Medulla oblongata (tissue), 1 donor: ENCODE results near the gene ZNF318.
"Not testable (repeated sequence)": the region's sequence is repeated elsewhere in the genome, so short reads cannot be mapped to it uniquely, and the experiment has no call there.

Experiments used
- DNase-seq: peaks from one replicate; pipeline ENCODE4 v3.0.0-alpha.2; 2015; ENCODE audit errors: extremely low spot score

The ZNF318 gene

DNA sequence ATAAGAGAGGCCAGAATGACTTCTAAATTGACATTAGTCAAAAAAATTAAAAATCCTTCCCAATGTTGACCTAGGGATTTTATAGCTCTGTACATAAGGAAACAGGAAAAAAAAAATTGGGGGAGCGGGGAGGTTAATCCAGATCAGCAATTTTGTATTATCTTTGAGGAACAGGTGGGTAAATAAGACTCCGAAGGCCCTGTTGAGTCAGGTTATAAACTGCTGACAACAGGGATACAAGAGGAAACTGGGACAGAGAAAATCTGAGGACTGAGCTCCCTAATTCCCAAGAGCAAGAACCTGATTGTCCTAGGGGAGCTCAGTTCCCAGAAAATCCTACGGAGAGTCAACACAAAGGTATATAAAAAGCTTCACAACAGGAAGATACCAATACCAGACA, 34.0 kb downstream of the ZNF318 start:
- DNase-seq, result no peak

DNA sequence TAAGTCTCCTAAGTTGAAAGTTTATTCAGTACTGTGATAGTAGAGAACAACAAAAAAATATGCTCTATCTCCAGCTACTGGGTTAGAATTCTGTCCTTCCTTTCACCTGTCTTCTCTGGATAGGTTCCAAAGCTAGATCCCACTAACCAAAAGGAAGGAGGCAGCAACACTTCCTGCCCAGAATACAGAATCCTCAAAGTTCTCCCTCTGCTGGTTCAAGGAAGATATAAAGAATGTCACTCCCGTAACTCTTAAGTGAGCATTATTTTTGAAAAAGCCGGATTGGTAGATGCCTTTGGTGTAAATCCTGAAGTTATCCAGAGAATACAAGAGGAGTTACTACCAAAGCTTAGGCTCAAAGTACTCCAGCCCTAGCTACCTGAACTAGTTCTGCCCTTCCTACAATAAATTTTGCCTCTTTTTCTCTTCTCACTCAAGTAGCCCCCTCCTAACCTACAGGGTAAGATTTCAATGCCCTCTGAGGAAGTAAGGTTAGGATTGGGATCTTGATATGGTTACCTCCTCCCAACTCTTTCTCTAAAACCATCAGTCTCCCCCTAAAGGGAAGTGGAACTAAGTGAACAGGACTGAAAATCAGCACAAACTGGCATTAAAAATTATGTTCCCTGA, 34.9 kb downstream of the ZNF318 start:
- DNase-seq, result peak; percentile 43

DNA sequence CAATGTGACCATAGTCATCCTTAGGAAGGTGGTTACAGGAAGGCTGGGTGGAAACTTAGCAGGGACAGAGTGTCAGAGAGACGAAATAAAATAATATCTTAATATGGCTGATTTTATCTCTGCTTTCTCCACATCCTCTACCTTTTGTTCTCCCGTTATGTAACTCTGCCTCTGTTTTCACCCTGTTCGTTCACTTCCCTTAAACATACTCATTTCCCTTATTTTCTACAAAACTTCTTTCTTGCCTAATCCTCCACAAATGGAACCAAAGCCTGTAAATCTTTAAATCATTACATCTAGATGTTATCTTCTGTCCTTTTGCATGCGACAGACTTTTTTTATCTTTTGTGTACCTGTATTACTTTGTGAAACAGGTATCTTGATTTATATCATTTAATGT, 37.6 kb downstream of the ZNF318 start:
- no peak for DNase-seq

DNA sequence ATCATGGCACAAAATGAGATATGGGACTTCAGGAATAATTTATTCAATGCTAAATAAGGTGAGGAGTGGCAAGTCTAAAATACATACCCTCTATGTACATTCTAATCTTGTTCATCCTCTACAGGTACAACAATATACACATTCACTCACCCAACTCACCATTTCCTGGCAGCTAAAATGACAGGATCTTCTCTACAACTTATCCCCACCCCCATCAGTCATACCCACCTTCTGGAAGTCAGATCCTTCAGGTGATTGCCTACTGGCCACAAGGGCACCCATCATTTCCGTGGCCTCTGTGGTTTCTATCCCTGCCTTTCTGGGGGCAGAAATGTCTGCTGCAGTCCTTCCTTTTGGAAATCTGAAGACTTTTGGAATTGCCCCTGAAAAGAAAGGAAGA, 38.0 kb downstream of the ZNF318 start:
- no peak for DNase-seq

DNA sequence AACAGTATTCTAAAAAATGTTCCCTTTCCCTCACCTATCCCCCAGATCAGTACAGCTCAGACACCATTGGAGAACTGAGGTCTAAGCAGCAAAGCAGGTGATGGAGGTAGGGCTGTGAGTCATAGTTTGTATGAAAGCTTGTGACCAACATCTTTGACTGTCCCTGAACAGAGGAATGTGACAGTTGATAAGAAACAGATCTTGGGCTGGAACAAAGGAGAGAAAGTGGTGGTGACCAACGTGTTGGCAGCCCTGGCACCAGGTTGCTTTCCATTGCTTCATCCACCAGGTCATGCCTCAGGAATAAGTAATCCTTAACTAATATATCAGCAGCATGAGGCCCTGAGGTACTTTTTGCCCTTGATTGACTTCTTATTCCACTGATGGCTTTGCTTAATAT, 40.9 kb downstream of the ZNF318 start:
- no peak for DNase-seq

DNA sequence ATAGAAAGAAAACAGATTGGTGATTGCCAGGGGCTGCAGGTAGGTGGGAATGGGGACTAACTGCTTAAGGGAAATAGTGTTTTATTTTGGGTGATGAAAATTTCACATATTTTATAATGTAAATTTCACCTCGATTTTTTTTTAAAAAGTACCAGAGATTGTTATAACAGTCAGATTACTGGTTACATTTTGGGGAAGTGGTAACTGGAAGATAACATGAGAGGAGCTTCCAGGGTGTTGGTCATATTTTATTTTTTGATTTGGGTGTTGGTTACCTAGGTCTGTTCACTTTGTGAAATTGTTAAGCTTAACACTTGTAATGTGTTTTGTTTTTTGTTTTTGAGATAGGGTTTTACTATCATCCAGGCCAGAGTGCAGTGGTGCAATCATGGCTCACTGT, 43.6 kb downstream of the ZNF318 start:
- DNase-seq, result no peak

DNA sequence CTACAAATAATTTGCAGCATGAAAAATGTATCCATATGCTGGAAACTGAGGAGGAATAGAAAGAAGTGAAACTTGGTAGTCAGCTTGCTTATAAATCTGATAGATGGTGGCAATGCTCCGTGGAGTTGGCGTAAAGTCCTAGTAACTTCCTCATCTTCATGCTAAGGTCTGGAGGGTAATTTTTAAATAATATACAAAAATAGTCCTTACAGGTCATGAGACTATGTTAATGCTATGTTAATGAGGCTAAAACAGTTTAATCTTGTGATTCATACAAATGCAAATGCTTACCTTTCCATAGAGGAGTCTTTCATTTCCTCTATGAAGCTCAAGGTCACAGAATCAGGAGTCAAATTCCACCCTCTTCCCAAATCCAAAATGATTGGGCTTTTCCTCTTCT, 51.4 kb downstream of the ZNF318 start:
- no peak for DNase-seq

DNA sequence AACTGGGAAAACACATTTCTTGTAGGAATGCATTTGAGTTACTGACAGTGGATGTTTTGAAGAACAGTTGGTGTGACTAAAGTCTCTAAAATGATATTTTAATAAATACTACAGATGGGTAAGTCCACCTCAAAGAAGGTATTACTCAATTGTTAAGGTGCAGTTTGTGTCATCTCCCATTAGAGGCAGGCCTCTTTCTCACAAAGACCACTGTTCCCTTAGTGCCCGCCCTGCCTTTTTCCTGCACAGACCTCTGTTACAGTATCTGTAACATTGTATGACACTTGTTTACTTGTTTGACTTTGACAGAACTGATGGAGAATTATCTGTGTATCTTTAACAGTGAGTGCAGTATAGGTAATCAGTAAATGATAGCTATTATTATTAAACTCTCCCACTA, 55.6 kb downstream of the ZNF318 start:
- no peak for DNase-seq

DNA sequence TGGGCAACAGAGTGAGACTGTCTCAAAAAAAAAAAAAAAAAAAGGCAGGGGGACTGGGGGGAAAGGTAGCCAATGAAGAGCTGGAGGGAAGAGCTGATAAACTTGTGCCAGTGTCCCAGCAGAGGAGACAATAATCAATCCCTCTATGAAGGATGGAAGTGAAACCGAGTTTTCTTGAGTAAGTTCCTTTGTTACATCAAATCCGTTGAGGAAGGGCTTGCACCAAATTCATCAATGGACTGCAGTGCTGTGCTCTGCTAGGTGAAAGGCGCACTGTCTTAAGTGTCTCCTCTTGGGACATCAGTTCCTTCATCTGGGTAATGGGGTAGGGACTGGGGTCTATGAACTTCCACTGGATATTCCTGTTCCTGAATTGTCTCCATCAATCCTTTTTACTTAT, 57.8 kb downstream of the ZNF318 start:
- peak; percentile 19 for DNase-seq

DNA sequence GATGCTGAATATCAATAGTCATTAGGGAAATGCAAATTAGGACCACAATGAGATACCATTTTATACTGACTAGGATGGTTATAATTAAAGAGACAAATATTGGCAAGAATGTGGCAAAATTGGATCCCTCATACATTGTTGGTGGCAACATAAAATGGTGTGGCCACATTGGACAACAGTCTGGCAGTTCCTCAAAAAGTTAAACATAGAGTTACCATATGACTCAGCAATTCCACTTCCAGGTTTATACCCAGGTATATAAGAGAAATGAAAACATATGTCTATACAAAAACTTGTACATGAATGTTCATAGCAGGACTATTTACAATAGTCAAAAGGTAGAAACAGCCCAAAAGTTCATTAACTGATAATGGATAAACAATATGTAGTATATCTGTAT, 58.8 kb downstream of the ZNF318 start:
- DNase-seq, result no peak

DNA sequence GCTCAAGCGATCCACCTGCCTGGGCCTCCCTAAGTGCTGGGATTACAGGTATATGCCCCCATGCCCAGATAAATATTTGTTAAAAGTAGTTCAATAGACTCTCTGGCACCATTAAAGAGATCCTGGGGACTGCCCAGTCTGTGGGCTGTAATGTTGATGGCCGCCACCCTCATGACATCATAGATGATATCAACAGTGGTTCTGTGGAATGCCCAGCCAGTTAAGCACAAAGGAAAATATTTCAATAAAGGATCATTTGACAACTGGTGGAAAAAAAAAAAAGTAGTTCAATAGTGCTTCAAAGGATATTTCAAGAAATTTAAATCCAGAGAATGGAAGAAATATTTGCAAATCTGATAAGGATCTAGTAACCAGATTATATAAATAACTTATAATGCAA, 59.3 kb downstream of the ZNF318 start:
- no peak for DNase-seq

DNA sequence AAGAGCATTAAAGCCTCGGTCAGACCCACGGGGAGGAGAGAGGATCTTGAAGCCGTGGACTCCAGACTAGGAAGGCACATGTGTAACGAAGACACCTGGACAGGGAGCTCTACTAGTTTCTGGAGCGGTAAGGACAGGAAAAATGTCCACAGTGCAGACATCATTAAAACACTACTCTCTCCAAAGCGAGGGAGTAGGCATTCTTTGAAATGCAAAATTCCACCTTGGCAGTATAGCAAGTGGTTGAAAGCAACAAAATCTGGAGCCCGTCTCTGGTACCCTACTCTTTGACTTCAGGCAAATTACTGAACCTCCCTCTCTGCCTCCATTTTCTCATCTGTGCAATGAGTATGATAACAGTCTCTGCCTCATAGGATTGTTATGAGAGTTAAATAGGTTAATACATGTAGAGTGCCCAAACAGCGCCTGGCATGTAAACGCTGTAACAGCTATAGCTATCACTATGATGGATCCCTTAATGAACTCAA, 60.4 kb downstream of the ZNF318 start:
- DNase-seq, result no peak

DNA sequence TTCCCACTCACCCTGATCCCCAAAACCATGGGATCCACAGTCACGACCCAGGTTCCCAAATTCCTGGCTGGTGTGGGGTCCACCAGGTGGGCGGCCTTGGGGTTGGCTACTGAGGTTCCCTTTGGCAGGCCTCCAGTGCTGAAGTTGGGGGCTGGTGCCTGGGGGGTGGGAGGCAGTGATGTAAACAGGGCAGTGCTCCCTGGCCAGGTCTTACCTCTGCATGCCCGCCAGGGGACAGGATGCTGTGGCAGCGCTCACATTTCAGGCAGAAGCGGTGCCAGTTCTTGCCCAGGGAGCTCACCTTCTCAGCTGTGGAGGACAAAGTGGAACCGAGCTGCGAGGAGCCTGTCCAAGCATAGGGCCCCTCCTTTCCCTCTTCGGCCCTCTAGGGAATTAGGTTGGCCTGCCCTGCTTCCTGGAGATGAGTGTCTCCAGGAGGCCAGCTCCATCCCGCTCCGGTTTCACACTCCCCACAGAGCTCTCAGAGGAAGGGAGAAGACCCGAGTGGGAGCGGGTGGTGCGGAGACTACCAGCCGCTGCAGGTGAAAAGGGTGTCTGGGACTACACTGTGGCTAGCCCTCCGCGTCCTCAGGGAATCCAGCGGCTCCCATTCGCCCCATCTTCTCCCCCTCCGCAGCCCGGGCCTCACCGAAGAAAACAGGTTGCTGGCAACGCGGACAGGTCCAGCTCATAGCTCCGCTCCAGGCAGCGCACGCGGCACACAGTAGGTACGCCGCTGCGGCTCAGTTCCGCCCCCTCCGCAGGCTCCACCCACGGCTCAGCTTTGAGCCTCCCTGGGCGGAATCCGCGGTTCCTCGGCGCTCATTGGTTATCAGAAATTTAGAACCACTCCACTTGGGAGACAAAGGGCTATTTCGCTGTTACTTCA, 61.1 kb downstream of the ZNF318 start, which contains the start of gene CRIP3:
Gene CRIP3 (minus strand): TSS at position 726 of the 889 bp plus-strand sequence. CDS start 34 bp downstream, at position 692.
- DNase-seq, result no peak

DNA sequence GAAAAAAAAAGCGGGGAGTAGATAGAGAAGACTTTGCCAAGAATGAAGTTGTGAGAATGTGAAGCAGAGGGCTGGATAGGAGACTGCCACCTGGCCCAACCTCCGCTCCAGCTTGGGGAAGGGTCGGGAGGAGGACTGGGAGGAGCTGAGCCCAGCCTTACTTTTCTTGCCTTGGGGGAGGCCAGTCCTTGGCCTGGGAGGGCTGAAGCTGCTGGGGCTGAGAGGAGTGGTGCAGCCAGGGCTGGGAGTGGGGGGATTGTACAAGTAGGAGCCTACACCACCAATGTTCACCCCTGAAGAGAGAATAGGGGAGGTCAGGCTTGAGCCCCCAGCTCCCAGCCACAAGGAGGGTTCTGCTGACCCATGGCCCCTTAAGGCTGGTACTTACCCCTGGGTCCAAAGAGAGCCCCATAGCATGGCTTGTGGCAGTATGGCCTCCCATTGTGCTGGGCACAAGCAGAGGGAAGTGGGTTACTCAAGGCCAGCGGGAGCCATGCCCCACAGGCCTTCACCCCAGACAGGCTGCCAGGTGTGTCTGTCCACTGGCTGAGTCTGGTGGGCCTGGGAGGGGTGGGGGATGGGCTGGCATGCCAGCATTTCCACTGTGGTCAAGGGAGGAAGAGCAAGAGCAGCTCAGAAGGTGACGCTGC, 61.9 kb downstream of the ZNF318 start:
- DNase-seq, result no peak

DNA sequence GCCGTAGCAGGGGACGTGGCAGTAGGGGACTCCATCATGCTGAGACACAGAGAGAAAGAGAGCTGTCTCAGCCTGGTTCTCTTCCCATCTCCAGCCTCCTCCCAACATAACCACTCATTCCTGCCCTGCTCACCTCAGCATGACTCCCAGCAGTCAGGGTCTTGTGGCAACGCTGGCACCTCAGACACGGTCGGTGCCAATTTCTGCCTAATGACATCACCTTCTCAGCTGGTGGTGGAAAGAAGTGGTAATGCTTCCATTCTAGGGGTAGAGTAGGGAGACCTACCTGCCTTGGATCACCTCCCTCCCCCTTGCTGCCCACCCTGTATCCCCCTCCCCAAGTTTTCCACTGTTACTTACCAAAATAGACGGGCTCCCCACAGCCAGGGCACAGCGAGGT, 63.4 kb downstream of the ZNF318 start:
- DNase-seq, result no peak

DNA sequence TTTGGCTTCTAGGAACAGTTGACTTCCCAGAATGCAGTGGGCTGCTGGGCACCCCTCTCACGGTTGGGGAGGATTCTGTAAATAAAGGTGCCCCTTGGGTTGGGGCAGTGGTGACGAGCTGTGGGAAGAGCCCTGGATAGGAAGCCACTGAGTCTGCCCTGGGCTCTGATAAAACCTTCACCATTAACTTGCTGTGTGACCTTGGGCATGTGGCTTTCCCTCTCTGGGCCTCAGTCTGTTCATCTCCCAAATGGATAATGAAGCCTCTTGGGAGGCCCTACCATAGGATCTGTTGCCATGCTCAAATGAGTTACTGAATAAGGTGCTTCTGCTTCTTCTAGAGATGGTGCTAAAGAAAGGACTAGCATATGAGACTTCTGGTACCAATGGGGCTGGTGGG, 64.6 kb downstream of the ZNF318 start:
- DNase-seq, result no peak

DNA sequence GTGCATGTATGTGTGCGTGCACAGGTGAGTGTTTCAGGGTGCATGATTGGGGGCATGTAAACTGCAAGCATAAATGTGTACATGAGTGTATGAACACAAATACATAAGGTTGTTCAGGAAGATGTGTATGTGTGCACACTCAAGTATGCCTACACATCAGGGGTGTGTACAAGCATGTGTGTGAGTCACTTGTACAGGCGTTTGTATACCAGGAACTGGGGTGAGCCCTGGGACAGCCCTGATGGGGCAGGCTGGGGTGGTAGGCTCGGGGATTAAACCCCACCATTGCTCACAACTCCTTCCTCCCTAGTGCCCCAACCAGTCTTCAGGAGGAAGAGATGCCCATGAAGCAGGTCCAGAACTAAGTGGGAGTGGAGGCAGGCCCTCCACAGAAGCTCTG, 65.1 kb downstream of the ZNF318 start:
- no peak for DNase-seq

DNA sequence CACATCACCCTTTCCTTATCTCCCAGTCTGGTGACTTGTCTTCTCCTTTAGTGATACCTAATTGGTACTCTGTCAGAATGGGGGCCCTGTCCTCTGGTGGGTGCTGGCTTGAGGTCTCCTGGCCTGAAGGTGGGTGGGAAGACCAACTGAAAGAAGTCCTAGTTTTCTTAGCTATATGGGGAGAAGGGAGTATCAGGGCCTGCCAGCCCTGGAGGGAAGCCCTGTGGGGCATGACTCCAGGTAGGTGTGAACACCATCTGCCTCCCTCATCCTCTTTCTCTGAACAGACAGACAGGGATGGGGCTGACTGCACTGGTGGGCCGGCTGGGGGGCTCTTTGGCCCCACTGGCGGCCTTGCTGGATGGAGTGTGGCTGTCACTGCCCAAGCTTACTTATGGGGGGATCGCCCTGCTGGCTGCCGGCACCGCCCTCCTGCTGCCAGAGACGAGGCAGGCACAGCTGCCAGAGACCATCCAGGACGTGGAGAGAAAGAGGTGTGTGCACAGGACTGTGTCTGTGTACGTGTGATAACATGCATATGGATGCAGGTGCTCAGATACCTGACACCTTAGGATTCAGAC, 65.6 kb downstream of the ZNF318 start:
- DNase-seq, result no peak

DNA sequence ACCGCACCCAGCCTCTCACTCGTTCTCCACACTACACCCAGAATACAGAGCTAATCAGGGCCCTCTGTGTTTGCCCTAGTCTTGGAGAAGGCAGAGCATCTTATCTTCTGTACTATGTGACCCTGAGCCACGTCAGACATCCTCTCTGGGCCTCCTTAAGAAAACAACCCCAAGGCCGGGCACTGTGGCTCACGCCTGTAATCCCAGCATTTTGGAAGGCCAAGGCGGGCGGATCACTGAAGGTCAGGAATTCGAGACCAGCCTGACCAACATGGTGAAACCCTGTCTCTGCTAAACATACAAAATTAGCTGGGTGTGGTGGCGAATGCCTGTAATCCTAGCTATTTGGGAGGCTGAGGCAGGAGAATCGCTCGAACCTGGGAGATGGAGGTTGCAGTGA, 66.4 kb downstream of the ZNF318 start:
- DNase-seq, result not testable (repeated sequence)

DNA sequence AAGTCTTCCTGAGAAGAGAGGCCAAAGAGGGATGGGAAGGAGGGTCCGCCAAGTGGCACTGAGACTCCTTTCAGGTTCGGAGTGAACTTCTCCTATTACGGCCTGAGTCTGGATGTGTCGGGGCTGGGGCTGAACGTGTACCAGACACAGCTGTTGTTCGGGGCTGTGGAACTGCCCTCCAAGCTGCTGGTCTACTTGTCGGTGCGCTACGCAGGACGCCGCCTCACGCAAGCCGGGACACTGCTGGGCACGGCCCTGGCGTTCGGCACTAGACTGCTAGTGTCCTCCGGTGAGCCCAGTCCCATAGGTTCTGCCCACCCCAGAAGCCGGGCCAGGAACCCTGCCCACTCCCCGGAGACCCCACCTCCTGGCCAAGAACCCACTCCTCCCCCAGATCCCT, 67.3 kb downstream of the ZNF318 start:
- no peak for DNase-seq

DNA sequence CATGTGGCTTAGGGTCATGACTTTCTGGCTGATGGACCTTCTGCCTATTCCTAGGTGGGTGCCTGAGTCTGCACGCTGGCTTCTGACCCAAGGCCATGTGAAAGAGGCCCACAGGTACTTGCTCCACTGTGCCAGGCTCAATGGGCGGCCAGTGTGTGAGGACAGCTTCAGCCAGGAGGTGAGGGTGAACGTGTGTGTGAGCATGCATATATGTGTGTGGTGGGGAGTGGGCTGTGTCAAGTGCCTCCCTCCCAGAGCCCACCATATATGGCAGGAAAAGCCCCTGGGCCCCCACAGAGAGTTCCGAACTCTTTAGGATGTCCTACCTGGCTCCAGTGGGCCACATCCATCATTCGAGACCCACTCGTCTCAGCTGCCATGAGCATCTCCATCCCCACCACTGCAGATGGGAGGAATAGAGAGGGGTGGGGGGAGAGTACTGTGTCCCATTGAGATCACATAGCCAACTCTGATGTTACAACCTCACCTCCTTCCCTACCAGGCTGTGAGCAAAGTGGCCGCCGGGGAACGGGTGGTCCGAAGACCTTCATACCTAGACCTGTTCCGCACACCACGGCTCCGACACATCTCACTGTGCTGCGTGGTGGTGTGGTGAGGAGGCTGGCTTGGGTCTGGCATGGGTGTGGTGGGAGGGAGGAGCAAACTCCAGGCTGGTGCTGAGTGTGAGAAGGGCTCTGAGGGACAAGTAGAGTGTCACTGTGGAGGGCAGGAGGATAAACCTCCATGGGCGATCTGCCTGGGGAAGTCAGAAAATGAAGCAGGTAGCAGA, 68.2 kb downstream of the ZNF318 start:
- no peak for DNase-seq
